ENCODE data around the gene FOXC2.

FOXC2 gene

DNA sequence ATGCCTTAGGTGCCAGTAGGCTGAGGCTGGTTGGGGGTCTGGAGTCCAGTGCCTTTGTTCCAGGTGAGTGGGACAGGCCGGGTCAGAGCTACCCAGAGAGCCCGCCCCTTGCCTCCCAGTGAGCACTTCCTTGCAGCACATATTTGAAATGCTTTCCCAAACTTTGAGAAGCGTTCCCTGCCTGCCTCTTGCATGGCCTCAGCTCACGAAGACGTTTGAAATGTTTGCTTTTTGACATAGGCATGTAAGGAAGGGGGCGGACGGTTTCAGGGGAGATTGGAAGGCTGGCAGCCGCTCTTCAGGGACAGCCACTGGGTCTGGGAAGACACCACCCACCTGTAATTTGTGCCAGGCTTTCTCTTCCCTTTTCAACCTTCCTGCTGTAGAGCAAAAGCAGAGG is 6.6 kb downstream of the FOXC2 start:
- TF ChIP-seq, protein P1, sequence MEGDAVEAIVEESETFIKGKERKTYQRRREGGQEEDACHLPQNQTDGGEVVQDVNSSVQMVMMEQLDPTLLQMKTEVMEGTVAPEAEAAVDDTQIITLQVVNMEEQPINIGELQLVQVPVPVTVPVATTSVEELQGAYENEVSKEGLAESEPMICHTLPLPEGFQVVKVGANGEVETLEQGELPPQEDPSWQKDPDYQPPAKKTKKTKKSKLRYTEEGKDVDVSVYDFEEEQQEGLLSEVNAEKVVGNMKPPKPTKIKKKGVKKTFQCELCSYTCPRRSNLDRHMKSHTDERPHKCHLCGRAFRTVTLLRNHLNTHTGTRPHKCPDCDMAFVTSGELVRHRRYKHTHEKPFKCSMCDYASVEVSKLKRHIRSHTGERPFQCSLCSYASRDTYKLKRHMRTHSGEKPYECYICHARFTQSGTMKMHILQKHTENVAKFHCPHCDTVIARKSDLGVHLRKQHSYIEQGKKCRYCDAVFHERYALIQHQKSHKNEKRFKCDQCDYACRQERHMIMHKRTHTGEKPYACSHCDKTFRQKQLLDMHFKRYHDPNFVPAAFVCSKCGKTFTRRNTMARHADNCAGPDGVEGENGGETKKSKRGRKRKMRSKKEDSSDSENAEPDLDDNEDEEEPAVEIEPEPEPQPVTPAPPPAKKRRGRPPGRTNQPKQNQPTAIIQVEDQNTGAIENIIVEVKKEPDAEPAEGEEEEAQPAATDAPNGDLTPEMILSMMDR (IDR thresholded peaks at IDR 0.05; ENCODE audit: low read depth, low read length): no peak
- no peak for TF ChIP-seq EZH2phosphoT487 (IDR thresholded peaks at IDR 0.05; ENCODE audit: low read depth)
- Histone ChIP-seq H3K4me2 (ENCODE audit: low read length) (no peak overlapping the region), H3K79me2 (ENCODE audit: low read length) (no peaks in the 10 kb centered on the region), H3K36me3 (replicated peaks; ENCODE audit: low read depth, low read length) (no peaks in the 10 kb centered on the region), H3K9me3 (ENCODE audit: insufficient read depth, low read length) (no peaks in the 10 kb centered on the region), H3K9ac (ENCODE audit: low read length) (no peak overlapping the region), H3K27me3 (ENCODE audit: low read depth, low read length) (no peaks in the 10 kb centered on the region), H3K4me1 (ENCODE audit: low read length) (no peaks in the 10 kb centered on the region), H3K27ac (ENCODE audit: low read length) (no peak overlapping the region), H4K20me1 (ENCODE audit: insufficient read depth, low read length) (no peaks in the 10 kb centered on the region), H2AFZ (ENCODE audit: low read depth, low read length) (no peak overlapping the region), H3K4me3 (ENCODE audit: low read length) (no peak overlapping the region)

DNA sequence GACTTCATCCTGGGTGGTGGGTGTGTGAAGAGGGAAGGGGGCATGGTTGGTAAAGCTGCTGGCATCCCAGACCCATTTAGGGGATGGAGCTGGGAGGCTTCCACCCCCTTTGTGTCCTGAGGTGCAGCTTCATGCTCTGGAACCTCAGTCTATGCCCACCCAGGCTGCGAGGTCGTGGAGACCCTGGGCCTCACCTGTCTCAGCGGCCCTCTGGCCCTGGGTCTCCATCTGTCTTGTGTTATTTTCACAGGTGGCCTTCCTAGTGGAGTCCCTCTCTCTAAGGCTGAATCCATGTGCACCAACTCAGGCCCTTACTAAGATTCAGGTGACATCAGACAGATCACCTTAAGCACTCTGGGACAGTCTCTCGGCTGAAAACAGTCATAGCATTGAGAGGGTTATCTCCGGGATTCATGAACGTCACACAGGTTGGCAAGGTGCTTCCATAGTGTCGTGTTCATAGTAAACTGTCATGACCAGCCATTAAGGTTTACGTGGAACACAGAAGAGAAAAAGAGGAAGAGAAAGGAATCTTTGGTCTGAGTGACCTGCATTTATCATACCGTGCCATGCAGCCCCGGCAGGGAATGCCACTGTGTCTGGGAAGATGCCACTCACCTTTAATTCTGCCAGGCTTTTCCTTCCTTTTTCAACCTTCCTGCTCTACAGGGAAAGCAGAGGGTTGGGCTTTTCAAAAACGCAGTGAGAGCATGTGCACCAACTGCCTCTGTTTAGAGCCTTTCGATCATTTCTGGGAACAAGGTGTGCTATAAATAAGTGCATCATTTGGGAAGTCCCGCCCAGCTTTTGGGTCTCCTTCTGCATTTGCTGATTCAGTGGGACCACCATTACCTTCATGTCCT is 7.2 kb downstream of the FOXC2 start:
- Histone ChIP-seq H3K27ac (ENCODE audit: low read length) (no peak overlapping the region), H3K36me3 (replicated peaks; ENCODE audit: low read depth, low read length) (no peaks in the 10 kb centered on the region), H3K4me1 (ENCODE audit: low read length) (no peaks in the 10 kb centered on the region), H3K9me3 (ENCODE audit: insufficient read depth, low read length) (no peaks in the 10 kb centered on the region), H3K79me2 (ENCODE audit: low read length) (no peaks in the 10 kb centered on the region), H3K4me2 (ENCODE audit: low read length) (no peak overlapping the region), H3K9ac (ENCODE audit: low read length) (no peak overlapping the region), H2AFZ (ENCODE audit: low read depth, low read length) (no peak overlapping the region), H3K4me3 (ENCODE audit: low read length) (no peak overlapping the region), H4K20me1 (ENCODE audit: insufficient read depth, low read length) (no peaks in the 10 kb centered on the region), H3K27me3 (ENCODE audit: low read depth, low read length) (no peaks in the 10 kb centered on the region)
- TF ChIP-seq, protein P1 (IDR thresholded peaks at IDR 0.05; ENCODE audit: low read depth, low read length): no peak
- no peak for TF ChIP-seq EZH2phosphoT487 (IDR thresholded peaks at IDR 0.05; ENCODE audit: low read depth)

DNA sequence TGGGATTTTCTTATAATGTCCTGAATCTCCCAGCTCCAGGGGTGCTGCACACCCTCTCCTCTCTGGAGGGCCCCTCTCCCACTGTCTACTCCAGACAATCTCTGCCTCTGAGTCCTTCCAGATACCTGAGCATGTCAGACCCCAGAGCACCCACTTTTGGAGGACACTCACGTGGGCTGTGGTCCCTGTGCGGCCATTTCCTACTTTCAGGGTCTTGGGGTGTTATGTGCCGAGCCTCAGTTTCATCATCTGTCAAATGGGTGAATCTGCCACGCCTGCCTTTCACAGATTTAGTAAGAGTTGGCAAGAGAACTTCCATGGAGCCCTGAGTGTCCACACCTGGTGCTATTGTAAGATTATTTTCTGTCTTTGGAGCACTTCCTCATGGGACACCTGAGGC is 8.0 kb downstream of the FOXC2 start:
- no peaks in the 10 kb centered on the region for H3K4me1 ChIP-seq (ENCODE audit: low read length)
- H4K20me1 ChIP-seq (ENCODE audit: insufficient read depth, low read length): no peaks in the 10 kb centered on the region
- no peaks in the 10 kb centered on the region for H3K36me3 ChIP-seq (replicated peaks; ENCODE audit: low read depth, low read length)
- no peak overlapping the region for H3K4me2 ChIP-seq (ENCODE audit: low read length)
- no peak overlapping the region for H2AFZ ChIP-seq (ENCODE audit: low read depth, low read length)
- no peak overlapping the region for H3K9ac ChIP-seq (ENCODE audit: low read length)
- no peak overlapping the region for H3K27ac ChIP-seq (ENCODE audit: low read length)
- H3K27me3 ChIP-seq (ENCODE audit: low read depth, low read length): no peaks in the 10 kb centered on the region
- no peak overlapping the region for H3K4me3 ChIP-seq (ENCODE audit: low read length)
- H3K79me2 ChIP-seq (ENCODE audit: low read length): no peaks in the 10 kb centered on the region
- H3K9me3 ChIP-seq (ENCODE audit: insufficient read depth, low read length): no peaks in the 10 kb centered on the region
- TF ChIP-seq, protein P1 (IDR thresholded peaks at IDR 0.05; ENCODE audit: low read depth, low read length): no peak
- TF ChIP-seq EZH2phosphoT487 (IDR thresholded peaks at IDR 0.05; ENCODE audit: low read depth): no peak

DNA sequence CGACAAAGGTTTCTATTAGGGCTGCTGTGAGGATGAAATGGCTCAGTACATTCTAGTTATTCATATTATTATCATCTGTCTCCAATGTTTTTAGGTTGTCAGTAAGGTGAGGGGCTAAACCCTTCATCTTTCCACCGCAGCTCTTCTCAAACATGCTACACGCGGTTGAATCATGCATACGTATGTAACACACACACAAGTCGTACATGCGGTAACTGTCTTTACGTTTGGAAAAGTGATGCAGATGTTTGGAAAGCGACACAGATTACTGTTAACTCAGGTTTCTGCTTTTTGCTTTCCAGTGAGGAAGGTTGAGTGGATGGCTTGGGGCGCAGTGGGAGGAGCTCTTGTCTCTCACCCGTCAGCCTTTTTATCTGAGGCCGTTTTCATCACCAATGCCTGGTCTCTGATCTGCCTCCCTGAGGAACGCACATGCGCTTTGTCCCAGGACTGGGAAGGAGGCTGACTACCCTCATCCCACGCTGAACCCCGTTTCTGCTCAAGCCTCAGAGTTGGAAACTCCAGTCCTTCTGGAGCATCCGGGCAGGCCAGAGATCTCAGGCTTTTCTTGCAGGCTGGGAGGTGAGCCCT is 8.6 kb downstream of the FOXC2 start:
- no peaks in the 10 kb centered on the region for H4K20me1 ChIP-seq (ENCODE audit: insufficient read depth, low read length)
- H3K27ac ChIP-seq (ENCODE audit: low read length): no peak overlapping the region
- no peak overlapping the region for H3K4me2 ChIP-seq (ENCODE audit: low read length)
- no peak for TF ChIP-seq EZH2phosphoT487 (IDR thresholded peaks at IDR 0.05; ENCODE audit: low read depth)
- TF ChIP-seq, protein P1 (IDR thresholded peaks at IDR 0.05; ENCODE audit: low read depth, low read length): no peak
- no peaks in the 10 kb centered on the region for H3K79me2 ChIP-seq (ENCODE audit: low read length)
- no peaks in the 10 kb centered on the region for H3K36me3 ChIP-seq (replicated peaks; ENCODE audit: low read depth, low read length)
- H3K9me3 ChIP-seq (ENCODE audit: insufficient read depth, low read length): no peaks in the 10 kb centered on the region
- H3K9ac ChIP-seq (ENCODE audit: low read length): no peak overlapping the region
- H3K27me3 ChIP-seq (ENCODE audit: low read depth, low read length): no peaks in the 10 kb centered on the region
- H3K4me3 ChIP-seq (ENCODE audit: low read length): no peak overlapping the region
- H3K4me1 ChIP-seq (ENCODE audit: low read length): no peaks in the 10 kb centered on the region
- no peak overlapping the region for H2AFZ ChIP-seq (ENCODE audit: low read depth, low read length)

All from OCI-LY3 (cell line).